HCT116 (cell line): ENCODE results near the gene CSDE1. TPM values are rescaled to one million over a fixed set of nuclear protein-coding genes. Genes with fewer than 3 reads are reported as not detected.
"Not testable (repeated sequence)": the region's sequence is repeated elsewhere in the genome, so short reads cannot be mapped to it uniquely, and the experiment has no call there.

ENCODE experiments used
- ATAC-seq: fragments of 200-7000 bp; cut with Tn5 transposase; 2 replicates; pipeline ENCODE4 v1.9.1; 2020; ENCODE audit warnings: mild to moderate bottlenecking, moderate library complexity
- BruUV-seq: library from RNA; stranded (reverse); fragments of 400-500 nt; replicated peaks from 2 replicates; lab custom pipeline; 2021; lab: Mats Ljungman, UMichigan
- CTCF ChIA-PET: fragments of 300-600 bp; sonication (Branson Sonifier 250); formaldehyde crosslinking; loops from one replicate; lab custom pipeline; 2021; ENCODE audit warnings: antibody characterized with exemption; lab: Charles Lee
- POLR2A ChIA-PET: fragments of 300-600, 350-600 bp; sonication (Branson Sonifier 250); formaldehyde crosslinking; loops from one replicate; lab custom pipeline; 2021; ENCODE audit warnings: antibody characterized with exemption; lab: Charles Lee
- RAD21 ChIA-PET, 2 experiments: fragments of 300-600 bp; sonication (Branson Sonifier 250); formaldehyde crosslinking; loops; one replicate each; lab custom pipeline; 2023; ENCODE audit warnings: low total read pairs in 2 of 2; ENCODE audit not compliant: uncharacterized antibody in 2 of 2, unreplicated experiment in 2 of 2, low non-redundant PET in 1 of 2; lab: Charles Lee
- DNase-seq: peaks from one replicate; pipeline ENCODE4 v3.0.0-alpha.2; 2010; ENCODE audit warnings: low read depth, low spot score
- H2AFZ ChIP-seq: fragments of 200-600 bp; shearing (Covaris generic), sonication (generic); 2 replicates; pipeline ENCODE4 v1.6.1; 2017; ENCODE audit warnings: low read depth, mixed run types, mixed read lengths, antibody characterized with exemption, low read length; ENCODE audit not compliant: poor library complexity, severe bottlenecking
- H3K27ac ChIP-seq: 2 replicates; pipeline ENCODE4 v1.5.1; 2012; ENCODE audit warnings: low read depth, low read length
- H3K27me3 ChIP-seq: fragments of 200-600 bp; sonication (generic); 2 replicates; pipeline ENCODE4 v1.6.1; 2016; ENCODE audit warnings: mixed run types, low read length, mixed read lengths; ENCODE audit not compliant: insufficient read depth
- H3K36me3 ChIP-seq, 2 experiments: fragments of 200-500 bp in 1 of 2; fragments of 200-600 bp in 1 of 2; sonication (Bioruptor generic) in 1 of 2; sonication (generic) in 1 of 2; 2 replicates each; pipeline versions ENCODE4 v1.5.1 to v1.6.1; 2014 to 2016; ENCODE audit warnings: low read length in 2 of 2, inconsistent platforms in 1 of 2, mixed read lengths in 1 of 2, mixed run types in 1 of 2; ENCODE audit not compliant: insufficient read depth in 2 of 2, control insufficient read depth in 1 of 2
- H3K4me1 ChIP-seq, 2 experiments: fragments of 200-600 bp in 1 of 2; sonication (generic) in 1 of 2; 2 replicates each; pipeline versions ENCODE4 v1.5.1 to v1.6.1; 2012 to 2017; ENCODE audit warnings: low read length in 2 of 2, inconsistent platforms in 1 of 2, mild to moderate bottlenecking in 1 of 2, mixed read lengths in 1 of 2, mixed run types in 1 of 2, moderate library complexity in 1 of 2; ENCODE audit not compliant: insufficient read depth in 2 of 2, control insufficient read depth in 1 of 2
- H3K4me2 ChIP-seq: fragments of 200-600 bp; sonication (generic); 2 replicates; pipeline ENCODE4 v1.6.1; 2017; ENCODE audit warnings: mixed run types, low read length, mixed read lengths
- H3K4me3 ChIP-seq, 2 experiments: fragments of 200-600 bp in 1 of 2; sonication (generic) in 1 of 2; replicated peaks in 1 of 2; 2 replicates each; pipeline ENCODE4 v1.5.1; 2011 to 2016; ENCODE audit warnings: low read length in 2 of 2, control low read depth in 1 of 2, low read depth in 1 of 2, mild to moderate bottlenecking in 1 of 2, mixed read lengths in 1 of 2, mixed run types in 1 of 2
- H3K79me2 ChIP-seq: fragments of 200-600 bp; sonication (generic); 2 replicates; pipeline ENCODE4 v1.6.1; 2017; ENCODE audit warnings: mild to moderate bottlenecking, mixed run types, low read length, moderate library complexity, mixed read lengths; ENCODE audit not compliant: insufficient read depth
- H3K9ac ChIP-seq: fragments of 200-600 bp; sonication (generic); 2 replicates; pipeline ENCODE4 v1.6.1; 2016; ENCODE audit warnings: low read length, mixed read lengths
- H3K9me2 ChIP-seq: fragments of 200-600 bp; sonication (generic), shearing (Covaris generic); 2 replicates; pipeline ENCODE4 v1.6.1; 2017; ENCODE audit warnings: mixed run types, mild to moderate bottlenecking, moderate library complexity; ENCODE audit not compliant: insufficient read depth
- H3K9me3 ChIP-seq, 2 experiments: fragments of 200-500 bp in 1 of 2; fragments of 200-600 bp in 1 of 2; sonication (Bioruptor generic) in 1 of 2; sonication (generic) in 1 of 2; 2 replicates each; pipeline ENCODE4 v1.6.1; 2014 to 2017; ENCODE audit warnings: low read length in 2 of 2, mixed read lengths in 2 of 2, inconsistent platforms in 1 of 2, low read depth in 1 of 2, mild to moderate bottlenecking in 1 of 2, mixed run types in 1 of 2, moderate library complexity in 1 of 2; ENCODE audit not compliant: control insufficient read depth in 1 of 2, insufficient read depth in 1 of 2
- H4K20me1 ChIP-seq: fragments of 200-600 bp; sonication (generic), shearing (Covaris generic); 2 replicates; pipeline ENCODE4 v1.6.1; 2017; ENCODE audit warnings: mixed run types, mild to moderate bottlenecking, moderate library complexity; ENCODE audit not compliant: insufficient read depth
- ATF3 ChIP-seq: IDR thresholded peaks from 2 replicates; pipeline ENCODE4 v1.6.1; 2012
- EZH2 ChIP-seq: fragments of 200-600 bp; sonication (generic); IDR thresholded peaks from 2 replicates; pipeline ENCODE4 v1.6.1; 2017; ENCODE audit warnings: antibody characterized with exemption, mixed run types
- EZH2phosphoT487 ChIP-seq: fragments of 200-600 bp; IDR thresholded peaks from 2 replicates; pipeline ENCODE4 v1.6.1; 2018; ENCODE audit warnings: antibody characterized with exemption, borderline replicate concordance
- FOSL1 ChIP-seq: IDR thresholded peaks from 2 replicates; pipeline ENCODE4 v1.6.1; 2012; ENCODE audit warnings: low read depth
- MAX ChIP-seq: IDR thresholded peaks from 2 replicates; pipeline ENCODE4 v1.6.1; 2012
- POLR2AphosphoS5 ChIP-seq: IDR thresholded peaks from 2 replicates; pipeline ENCODE4 v1.6.1; 2011; ENCODE audit warnings: mild to moderate bottlenecking, low read depth, low read length, moderate library complexity
- RAD21 ChIP-seq: IDR thresholded peaks from 2 replicates; pipeline ENCODE4 v1.6.1; 2012; ENCODE audit warnings: low read depth, mild to moderate bottlenecking
- REST ChIP-seq: IDR thresholded peaks from 2 replicates; pipeline ENCODE4 v1.6.1; 2012; ENCODE audit warnings: low read depth
- SIN3A ChIP-seq: IDR thresholded peaks from 2 replicates; pipeline ENCODE4 v1.6.1; 2012; ENCODE audit warnings: low read depth
- TCF7L2 ChIP-seq: IDR thresholded peaks from 2 replicates; pipeline ENCODE4 v1.7.0; 2011; ENCODE audit warnings: borderline replicate concordance, inconsistent platforms; ENCODE audit not compliant: insufficient read depth, insufficient read length; ENCODE audit errors: extremely low read depth
- YY1 ChIP-seq: IDR thresholded peaks from 2 replicates; pipeline ENCODE4 v1.6.1; 2011; ENCODE audit warnings: low read length, low read depth, moderate library complexity, mild to moderate bottlenecking; ENCODE audit not compliant: insufficient replicate concordance; ENCODE audit errors: extremely low read depth
- ZFX ChIP-seq: fragments of 450-650 bp; IDR thresholded peaks from 2 replicates; pipeline ENCODE4 v1.6.1; 2017
- intact Hi-C: fragments of 100-400 bp; cut with micrococcal nuclease; formaldehyde crosslinking; loops from 2 replicates; pipeline ENCODE4 v1.10.0; 2022
- total RNA-seq: library from RNA; stranded (reverse); gene quantifications from one replicate; pipeline ENCODE4 v1.2.1, GENCODE V29; 2021; ENCODE audit not compliant: unreplicated experiment

Gene CSDE1
- total RNA-seq, 1 experiment from 2014 or later: 515 TPM

- CTCF ChIA-PET, POLR2A ChIA-PET: not testable (repeated sequence)
Observed at GRCh38 chr1:114753702-114754101, 4.1 kb downstream of the CSDE1 start.

GRCh38 chr1:114753143-114753542 lies 4.6 kb downstream of the CSDE1 start:
- ATAC-seq: no peak
- TF ChIP-seq YY1 (no peak), EZH2phosphoT487 (no peak), FOSL1 (no peak), SIN3A (no peak), EZH2 (no peak), POLR2AphosphoS5 (no peak), ZFX (no peak), RAD21 (no peak), MAX (no peak), TCF7L2 (no peak), ATF3 (no peak), REST (no peak)
- H3K9me2 ChIP-seq: no peaks in the 10 kb centered on the region
- H4K20me1 ChIP-seq: peaks cover 81% of the 10 kb centered on the region
- intact Hi-C loops: loop anchor here (10.0 kb wide), 1 partner anchor 292 kb away; no protein-coding TSS in a partner anchor
- peaks cover 96% of the 10 kb centered on the region for H3K79me2 ChIP-seq
- POLR2A ChIA-PET: no interaction called here
- H3K4me2 ChIP-seq: no peak overlapping the region
- H3K9me3 ChIP-seq: no peaks in the 10 kb centered on the region
- no peak overlapping the region for H2AFZ ChIP-seq
- no peak overlapping the region for H3K27ac ChIP-seq
- H3K4me1 ChIP-seq: peaks cover 8 to 20% of the 10 kb centered on the region in 2 experiments
- CTCF ChIA-PET: no interaction called here
- no peak overlapping the region for H3K9ac ChIP-seq
- no peak for DNase-seq
- no peak overlapping the region for H3K4me3 ChIP-seq
- RAD21 ChIA-PET: no interaction called here
- H3K36me3 ChIP-seq: peaks cover 15 to 24% of the 10 kb centered on the region in 2 experiments
- BruUV-seq: no TSS peak
- no peaks in the 10 kb centered on the region for H3K27me3 ChIP-seq

More at GRCh38 chr1:114753702-114754101, 4.1 kb downstream of the CSDE1 start:
- intact Hi-C loops: loop anchor here (10.0 kb wide), 1 partner anchor 291 kb away; no protein-coding TSS in a partner anchor
- H3K27ac ChIP-seq, H3K27me3 ChIP-seq, H3K4me3 ChIP-seq, BruUV-seq, ATAC-seq, H3K9ac ChIP-seq, H3K4me2 ChIP-seq, DNase-seq, H3K9me3 ChIP-seq, RAD21 ChIA-PET, H2AFZ ChIP-seq, H3K9me2 ChIP-seq: not testable (repeated sequence)
- Histone ChIP-seq H3K36me3 (peaks cover 10 to 19% of the 10 kb centered on the region in 2 experiments), H3K4me1 (peaks cover 11 to 26% of the 10 kb centered on the region in 2 experiments), H4K20me1 (peaks cover 75% of the 10 kb centered on the region), H3K79me2 (peaks cover 91% of the 10 kb centered on the region)
